ENCODE data around the gene MYL7. TPM values are rescaled to one million over a fixed set of nuclear protein-coding genes. Genes with fewer than 3 reads are reported as not detected.

MYL7 gene
- total RNA-seq, 2 experiments from 2014 or later, result not detected

DNA sequence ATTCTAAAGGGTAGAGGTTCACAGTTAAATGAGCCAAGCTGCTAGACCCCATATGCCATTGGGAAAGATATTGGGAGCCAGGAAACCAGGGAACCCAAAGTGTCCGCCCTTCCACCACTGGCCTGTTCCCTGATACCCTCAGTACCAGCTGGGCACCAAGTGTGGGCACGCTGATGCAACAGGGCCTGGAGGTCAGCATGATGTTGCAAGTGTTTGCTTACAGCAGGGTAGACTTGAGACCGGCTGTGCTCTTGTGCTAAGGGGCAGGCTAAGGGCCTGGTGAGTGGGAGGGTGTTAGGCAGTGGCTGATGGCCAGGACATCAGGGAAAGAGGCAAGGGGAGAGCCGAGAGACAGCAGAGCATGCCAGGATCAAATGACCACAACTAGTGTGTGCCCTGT, 21.0 kb upstream of the MYL7 start:
- Histone ChIP-seq H3K79me2 (ENCODE audit: insufficient read depth, low read depth, low read length) (no peaks in the 10 kb centered on the region), H3K9me3 (ENCODE audit: low read length) (no peaks in the 10 kb centered on the region)
- BruUV-seq (replicated peaks), result no TSS peak

DNA sequence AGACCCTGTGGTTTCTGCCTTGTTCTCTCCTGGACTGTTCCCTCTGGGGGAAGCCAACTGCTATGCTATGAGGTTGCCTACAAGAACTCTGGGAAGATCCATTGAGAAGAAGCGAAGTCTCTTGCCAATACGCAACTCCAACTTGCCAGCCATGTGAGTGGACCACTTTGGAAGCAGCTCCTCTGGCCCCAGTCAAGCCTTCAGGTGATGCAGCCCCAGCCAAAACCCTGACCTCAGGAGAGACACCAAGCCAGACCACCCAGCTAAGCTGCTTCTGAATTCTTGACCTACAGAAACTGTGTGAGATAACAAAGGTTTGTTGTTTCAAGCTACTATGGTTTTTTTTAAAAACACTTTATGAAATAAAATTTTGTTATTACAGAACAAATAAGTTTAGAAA, 20.2 kb upstream of the MYL7 start:
- Histone ChIP-seq H3K79me2 (ENCODE audit: insufficient read depth, low read depth, low read length) (no peaks in the 10 kb centered on the region), H3K9me3 (ENCODE audit: low read length) (no peaks in the 10 kb centered on the region), H4K20me1 (ENCODE audit: insufficient read depth, low read length) (no peaks in the 10 kb centered on the region), H3K9me2 (ENCODE audit: insufficient read depth, low read length) (no peaks in the 10 kb centered on the region), H3K4me1 (ENCODE audit: insufficient read depth, low read length, poor library complexity, severe bottlenecking) (no peaks in the 10 kb centered on the region), H3K27ac (ENCODE audit: low read depth, low read length, poor library complexity, severe bottlenecking) (no peak overlapping the region), H3K4me3 (ENCODE audit: low read depth, low read length, poor library complexity, severe bottlenecking) (no peak overlapping the region), H3K36me3 (ENCODE audit: insufficient read depth, low read length) (no peaks in the 10 kb centered on the region), H2AFZ (ENCODE audit: low read length) (no peak overlapping the region), H3K4me2 (ENCODE audit: low read length) (no peak overlapping the region)
- TF ChIP-seq, protein P1, sequence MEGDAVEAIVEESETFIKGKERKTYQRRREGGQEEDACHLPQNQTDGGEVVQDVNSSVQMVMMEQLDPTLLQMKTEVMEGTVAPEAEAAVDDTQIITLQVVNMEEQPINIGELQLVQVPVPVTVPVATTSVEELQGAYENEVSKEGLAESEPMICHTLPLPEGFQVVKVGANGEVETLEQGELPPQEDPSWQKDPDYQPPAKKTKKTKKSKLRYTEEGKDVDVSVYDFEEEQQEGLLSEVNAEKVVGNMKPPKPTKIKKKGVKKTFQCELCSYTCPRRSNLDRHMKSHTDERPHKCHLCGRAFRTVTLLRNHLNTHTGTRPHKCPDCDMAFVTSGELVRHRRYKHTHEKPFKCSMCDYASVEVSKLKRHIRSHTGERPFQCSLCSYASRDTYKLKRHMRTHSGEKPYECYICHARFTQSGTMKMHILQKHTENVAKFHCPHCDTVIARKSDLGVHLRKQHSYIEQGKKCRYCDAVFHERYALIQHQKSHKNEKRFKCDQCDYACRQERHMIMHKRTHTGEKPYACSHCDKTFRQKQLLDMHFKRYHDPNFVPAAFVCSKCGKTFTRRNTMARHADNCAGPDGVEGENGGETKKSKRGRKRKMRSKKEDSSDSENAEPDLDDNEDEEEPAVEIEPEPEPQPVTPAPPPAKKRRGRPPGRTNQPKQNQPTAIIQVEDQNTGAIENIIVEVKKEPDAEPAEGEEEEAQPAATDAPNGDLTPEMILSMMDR (conservative IDR thresholded peaks at IDR 0.05; ENCODE audit: low read length), result no peak
- no peak for TF ChIP-seq EZH2phosphoT487 (IDR thresholded peaks at IDR 0.05; ENCODE audit: borderline replicate concordance, low read depth, low read length)
- POLR2A ChIA-PET, result no interaction called here
- BruUV-seq (replicated peaks), result no TSS peak
- intact Hi-C loops (cut with micrococcal nuclease; ENCODE audit: unreplicated experiment), result no loop called here
- CTCF ChIA-PET (ENCODE audit: unreplicated experiment), result no interaction called here
- no peak for DNase-seq (ENCODE audit: low spot score)

More for the DNA sequence above, 21.0 kb upstream of the MYL7 start:
- Histone ChIP-seq H3K27ac (ENCODE audit: low read depth, low read length, poor library complexity, severe bottlenecking) (no peak overlapping the region), H4K20me1 (ENCODE audit: insufficient read depth, low read length) (no peaks in the 10 kb centered on the region), H3K4me3 (ENCODE audit: low read depth, low read length, poor library complexity, severe bottlenecking) (no peak overlapping the region), H2AFZ (ENCODE audit: low read length) (no peak overlapping the region), H3K36me3 (ENCODE audit: insufficient read depth, low read length) (no peaks in the 10 kb centered on the region), H3K4me1 (ENCODE audit: insufficient read depth, low read length, poor library complexity, severe bottlenecking) (no peaks in the 10 kb centered on the region), H3K4me2 (ENCODE audit: low read length) (no peak overlapping the region), H3K9me2 (ENCODE audit: insufficient read depth, low read length) (no peaks in the 10 kb centered on the region)
- intact Hi-C loops (cut with micrococcal nuclease; ENCODE audit: unreplicated experiment), result no loop called here
- CTCF ChIA-PET (ENCODE audit: unreplicated experiment), result no interaction called here
- POLR2A ChIA-PET, result no interaction called here
- DNase-seq (ENCODE audit: low spot score), result no peak
- TF ChIP-seq, protein P1 (conservative IDR thresholded peaks at IDR 0.05; ENCODE audit: low read length), result no peak
- TF ChIP-seq EZH2phosphoT487 (IDR thresholded peaks at IDR 0.05; ENCODE audit: borderline replicate concordance, low read depth, low read length), result no peak

GRCh38 chr7:44159824-44160630, 18.9 kb upstream of the MYL7 start:
- TF ChIP-seq EZH2phosphoT487 (IDR thresholded peaks at IDR 0.05; ENCODE audit: borderline replicate concordance, low read depth, low read length), result no peak
- Histone ChIP-seq H3K4me1 (ENCODE audit: insufficient read depth, low read length, poor library complexity, severe bottlenecking) (no peaks in the 10 kb centered on the region), H3K4me2 (ENCODE audit: low read length) (no peak overlapping the region), H4K20me1 (ENCODE audit: insufficient read depth, low read length) (no peaks in the 10 kb centered on the region), H3K4me3 (ENCODE audit: low read depth, low read length, poor library complexity, severe bottlenecking) (no peak overlapping the region), H3K9me2 (ENCODE audit: insufficient read depth, low read length) (no peaks in the 10 kb centered on the region), H3K27ac (ENCODE audit: low read depth, low read length, poor library complexity, severe bottlenecking) (no peak overlapping the region), H3K9me3 (ENCODE audit: low read length) (no peaks in the 10 kb centered on the region), H3K36me3 (ENCODE audit: insufficient read depth, low read length) (no peaks in the 10 kb centered on the region), H3K79me2 (ENCODE audit: insufficient read depth, low read depth, low read length) (no peaks in the 10 kb centered on the region), H2AFZ (ENCODE audit: low read length) (no peak overlapping the region)
- ChIA-PET CTCF (ENCODE audit: unreplicated experiment) (no interaction called here), POLR2A (no interaction called here)
- intact Hi-C loops (cut with micrococcal nuclease; ENCODE audit: unreplicated experiment), result no loop called here
- DNase-seq (ENCODE audit: low spot score), result no peak
- no TSS peak for BruUV-seq (replicated peaks)
